T-helper 2 cell treated with Interferon-gamma antibody and Interleukin-4, amounts not matched to agents 5 μg/mL and 100 μg/mL, for 36 hours (primary cell): ENCODE data around the gene COPS7A.

Experiments
- DNase-seq: peaks from one replicate; pipeline ENCODE4 v3.0.0; 2021; ENCODE audit warnings: low spot score
- H3K27ac Mint-ChIP-seq: one replicate; pipeline ENCODE4 v1.8.0; 2021; ENCODE audit warnings: mild to moderate bottlenecking, mixed read lengths
- H3K27me3 Mint-ChIP-seq: one replicate; pipeline ENCODE4 v1.8.0; 2021; ENCODE audit warnings: low read depth, mixed read lengths
- H3K36me3 Mint-ChIP-seq: one replicate; pipeline ENCODE4 v1.8.0; 2021; ENCODE audit warnings: low read depth, mixed read lengths
- H3K4me1 Mint-ChIP-seq: one replicate; pipeline ENCODE4 v1.8.0; 2021; ENCODE audit warnings: low read depth, mixed read lengths
- H3K4me3 Mint-ChIP-seq: one replicate; pipeline ENCODE4 v1.8.0; 2022; ENCODE audit warnings: mild to moderate bottlenecking, moderate library complexity, mixed read lengths
- H3K9me3 Mint-ChIP-seq: one replicate; pipeline ENCODE4 v1.8.0; 2021; ENCODE audit warnings: mixed read lengths

COPS7A gene

GRCh38 chr12:6773590-6774351 lies 49.9 kb downstream of the COPS7A start:
- Mint-ChIP-seq H3K27me3 (peaks cover 2% of the 10 kb centered on the region), H3K9me3 (no peaks in the 10 kb centered on the region), H3K36me3 (peaks cover 4% of the 10 kb centered on the region), H3K27ac (peak overlapping the region; percentile 54), H3K4me3 (peak overlapping the region; percentile 70), H3K4me1 (peaks cover 47% of the 10 kb centered on the region)
- DNase-seq, result peak; percentile 43

- Mint-ChIP-seq H3K27me3 (peaks cover 2% of the 10 kb centered on the region), H3K4me3 (peak overlapping the region; percentile 60), H3K9me3 (no peaks in the 10 kb centered on the region), H3K27ac (peak overlapping the region; percentile 73), H3K36me3 (peaks cover 2% of the 10 kb centered on the region), H3K4me1 (peaks cover 48% of the 10 kb centered on the region)
- no peak for DNase-seq
Measured at GRCh38 chr12:6774499-6775062, 50.7 kb downstream of the COPS7A start.

GRCh38 chr12:6775185-6776174 lies 51.6 kb downstream of the COPS7A start:
- Mint-ChIP-seq H3K4me3 (peak overlapping the region; percentile 60), H3K27ac (peak overlapping the region; percentile 73), H3K4me1 (peaks cover 51% of the 10 kb centered on the region), H3K36me3 (peaks cover 2% of the 10 kb centered on the region), H3K9me3 (no peaks in the 10 kb centered on the region), H3K27me3 (peaks cover 2% of the 10 kb centered on the region)
- DNase-seq, result no peak

- H3K27me3 Mint-ChIP-seq, result peaks cover 2% of the 10 kb centered on the region
- H3K4me1 Mint-ChIP-seq, result peaks cover 44% of the 10 kb centered on the region
- peaks cover 2% of the 10 kb centered on the region for H3K36me3 Mint-ChIP-seq
- H3K9me3 Mint-ChIP-seq, result no peaks in the 10 kb centered on the region
- H3K4me3 Mint-ChIP-seq, result no peak overlapping the region
- DNase-seq, result no peak
- no peak overlapping the region for H3K27ac Mint-ChIP-seq
Measured at GRCh38 chr12:6777386-6777785, 53.5 kb downstream of the COPS7A start.

GRCh38 chr12:6778217-6778573 lies 54.3 kb downstream of the COPS7A start:
- H3K4me3 Mint-ChIP-seq, result peak overlapping the region; percentile 78
- peaks cover 2% of the 10 kb centered on the region for H3K27me3 Mint-ChIP-seq
- H3K9me3 Mint-ChIP-seq, result no peaks in the 10 kb centered on the region
- peaks cover 2% of the 10 kb centered on the region for H3K36me3 Mint-ChIP-seq
- DNase-seq, result no peak
- peak overlapping the region; percentile 66 for H3K27ac Mint-ChIP-seq
- peaks cover 49% of the 10 kb centered on the region for H3K4me1 Mint-ChIP-seq

- Mint-ChIP-seq H3K27me3 (peaks cover 2% of the 10 kb centered on the region), H3K4me3 (peak overlapping the region; percentile 78), H3K4me1 (peaks cover 52% of the 10 kb centered on the region), H3K27ac (peak overlapping the region; percentile 66), H3K36me3 (peaks cover 2% of the 10 kb centered on the region), H3K9me3 (no peaks in the 10 kb centered on the region)
- peak; percentile 88 for DNase-seq
Measured at GRCh38 chr12:6778574-6779550, 55.0 kb downstream of the COPS7A start.

- Mint-ChIP-seq H3K9me3 (no peaks in the 10 kb centered on the region), H3K27me3 (peaks cover 2% of the 10 kb centered on the region), H3K4me1 (peaks cover 53% of the 10 kb centered on the region), H3K27ac (peak overlapping the region; percentile 50), H3K36me3 (peaks cover 2% of the 10 kb centered on the region), H3K4me3 (no peak overlapping the region)
- DNase-seq, result no peak
Measured at GRCh38 chr12:6779708-6780432, 56.0 kb downstream of the COPS7A start.

- Mint-ChIP-seq H3K4me3 (no peak overlapping the region), H3K4me1 (peaks cover 46% of the 10 kb centered on the region), H3K27me3 (peaks cover 2% of the 10 kb centered on the region), H3K36me3 (peaks cover 2% of the 10 kb centered on the region), H3K9me3 (no peaks in the 10 kb centered on the region), H3K27ac (peak overlapping the region; percentile 70)
- peak; percentile 71 for DNase-seq
Measured at GRCh38 chr12:6780573-6780972, 56.7 kb downstream of the COPS7A start.
